ENCODE data around the gene CT45A8.
"Not testable (repeated sequence)": the region's sequence is repeated elsewhere in the genome, so short reads cannot be mapped to it uniquely, and the experiment has no call there.

Gene CT45A8

GRCh38 chrX:135854438-135854837 lies at the start of gene CT45A8:
CT45A8 (minus strand) TSS chrX:135854538; CDS start chrX:135850783, 3,755 bp downstream.
- DNase-seq (ENCODE audit: low read depth in 2 of 2) = not testable (repeated sequence)

- no peak for DNase-seq (ENCODE audit: low read depth in 2 of 2)
Measured at GRCh38 chrX:135893294-135893817, 39.0 kb upstream of the CT45A8 start, which contains the start of the genes CT45A10 and SAGE1. CT45A10 (minus strand) TSS chrX:135893444; CDS start chrX:135885344, 8,100 bp downstream. SAGE1 (plus strand) TSS chrX:135893716; CDS start chrX:135896243, 2,527 bp downstream.

- no peak for DNase-seq (ENCODE audit: low read depth in 2 of 2)
Measured at GRCh38 chrX:135892781-135893180, 38.4 kb upstream of the CT45A8 start.

GRCh38 chrX:135890087-135890585 lies 35.8 kb upstream of the CT45A8 start:
- DNase-seq (ENCODE audit: low read depth in 2 of 2) = no peak

- not testable (repeated sequence) for DNase-seq (ENCODE audit: low read depth in 2 of 2)
Measured at GRCh38 chrX:135888976-135889375, 34.6 kb upstream of the CT45A8 start.

- not testable (repeated sequence) for DNase-seq (ENCODE audit: low read depth in 2 of 2)
Measured at GRCh38 chrX:135888230-135888629, 33.9 kb upstream of the CT45A8 start.

- not testable (repeated sequence) for DNase-seq (ENCODE audit: low read depth in 2 of 2)
Measured at GRCh38 chrX:135882741-135883140, 28.4 kb upstream of the CT45A8 start.

- DNase-seq (ENCODE audit: low read depth in 2 of 2) = not testable (repeated sequence)
Measured at GRCh38 chrX:135871712-135872111, 17.4 kb upstream of the CT45A8 start, which contains the start of gene CT45A9. CT45A9 (minus strand) TSS chrX:135871812; CDS start chrX:135868061, 3,751 bp downstream.

- DNase-seq (ENCODE audit: low read depth in 2 of 2) = not testable (repeated sequence)
Measured at GRCh38 chrX:135837180-135837579, 17.2 kb downstream of the CT45A8 start, which contains the start of gene CT45A7. CT45A7 (minus strand) TSS chrX:135837280; CDS start chrX:135833533, 3,747 bp downstream.

- not testable (repeated sequence) for DNase-seq (ENCODE audit: low read depth in 2 of 2)
Measured at GRCh38 chrX:135819912-135820311, 34.4 kb downstream of the CT45A8 start, which contains the start of gene CT45A2. CT45A2 (minus strand) TSS chrX:135820012; CDS start chrX:135816265, 3,747 bp downstream.

GRCh38 chrX:135802687-135803086 lies 51.7 kb downstream of the CT45A8 start, which contains the start of gene CT45A6:
CT45A6 (minus strand) TSS chrX:135802787; CDS start chrX:135798993, 3,794 bp downstream.
- not testable (repeated sequence) for DNase-seq (ENCODE audit: low read depth in 2 of 2)

Data from stimulated activated CD8-positive, alpha-beta memory T cell treated with anti-CD3 and anti-CD28 coated beads, Interleukin-7, amount 100 ng/mL, for 1 hour (primary cell).